ENCODE results near the gene IL4. TPM values are rescaled to one million over a fixed set of nuclear protein-coding genes. Genes with fewer than 3 reads are reported as not detected.

Gene IL4
- total RNA-seq, 1 donor from 2014 or later, result not detected

DNA sequence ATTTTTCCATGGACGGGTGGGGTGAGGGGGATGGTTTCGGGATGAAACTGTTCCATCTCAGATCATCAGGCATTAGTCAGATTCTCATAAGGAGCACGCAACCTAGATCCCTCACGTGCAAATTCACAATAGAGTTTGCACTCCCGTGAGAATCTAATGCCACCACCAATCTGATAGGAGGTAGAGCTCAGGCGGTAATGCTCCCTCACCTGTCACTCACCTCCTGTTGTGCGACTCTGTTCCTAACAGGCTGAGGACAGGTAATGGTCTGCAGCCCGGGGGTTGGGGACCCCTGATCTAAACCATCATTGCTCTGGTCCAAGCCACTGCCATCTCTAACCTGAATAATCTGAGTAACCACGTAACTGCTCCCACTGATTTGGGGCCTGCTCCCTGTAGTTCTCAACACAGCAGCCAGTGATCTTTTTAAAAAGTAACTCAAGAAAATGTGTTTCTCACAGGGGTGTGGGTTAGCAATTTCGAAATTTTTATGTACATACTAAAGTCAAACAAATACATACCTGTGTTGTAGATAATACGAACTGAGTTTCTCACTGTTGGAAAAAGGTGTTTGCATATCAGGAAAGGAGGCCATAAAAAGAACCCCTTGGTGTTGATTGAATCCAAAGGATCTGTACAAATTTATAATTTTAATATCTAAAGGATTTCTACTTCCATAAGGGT, 27.1 kb upstream of the IL4 start:
- no peak overlapping the region for H3K4me3 ChIP-seq (ENCODE audit: low read depth, low read length)
- no peaks in the 10 kb centered on the region for H3K36me3 ChIP-seq (ENCODE audit: control insufficient read depth, insufficient read depth, low read length)
- no peaks in the 10 kb centered on the region for H3K27me3 ChIP-seq (ENCODE audit: control insufficient read depth, insufficient read depth, low read length)
- no peak for TF ChIP-seq CTCF (IDR thresholded peaks at IDR 0.05; ENCODE audit: insufficient read depth, low read length, poor library complexity, severe bottlenecking)
- DNase-seq (ENCODE audit: low read depth), result no peak

- Histone ChIP-seq H3K27me3 (ENCODE audit: control insufficient read depth, insufficient read depth, low read length) (no peaks in the 10 kb centered on the region), H3K36me3 (ENCODE audit: control insufficient read depth, insufficient read depth, low read length) (no peaks in the 10 kb centered on the region), H3K4me3 (ENCODE audit: low read depth, low read length) (no peak overlapping the region)
- TF ChIP-seq CTCF (IDR thresholded peaks at IDR 0.05; ENCODE audit: insufficient read depth, low read length, poor library complexity, severe bottlenecking), result no peak
- DNase-seq (ENCODE audit: low read depth), result no peak
Observed at GRCh38 chr5:132647473-132647872, 26.3 kb upstream of the IL4 start.

- no peak overlapping the region for H3K4me3 ChIP-seq (ENCODE audit: low read depth, low read length)
- no peak for TF ChIP-seq CTCF (IDR thresholded peaks at IDR 0.05; ENCODE audit: insufficient read depth, low read length, poor library complexity, severe bottlenecking)
- H3K27me3 ChIP-seq (ENCODE audit: control insufficient read depth, insufficient read depth, low read length), result no peaks in the 10 kb centered on the region
- no peak for DNase-seq (ENCODE audit: low read depth)
- H3K36me3 ChIP-seq (ENCODE audit: control insufficient read depth, insufficient read depth, low read length), result no peaks in the 10 kb centered on the region
Observed at GRCh38 chr5:132648355-132648754, 25.4 kb upstream of the IL4 start.

GRCh38 chr5:132651838-132652469, 21.8 kb upstream of the IL4 start:
- no peak for DNase-seq (ENCODE audit: low read depth)
- peaks cover 10% of the 10 kb centered on the region for H3K27me3 ChIP-seq (ENCODE audit: control insufficient read depth, insufficient read depth, low read length)
- no peak overlapping the region for H3K4me3 ChIP-seq (ENCODE audit: low read depth, low read length)
- no peak for TF ChIP-seq CTCF (IDR thresholded peaks at IDR 0.05; ENCODE audit: insufficient read depth, low read length, poor library complexity, severe bottlenecking)
- no peaks in the 10 kb centered on the region for H3K36me3 ChIP-seq (ENCODE audit: control insufficient read depth, insufficient read depth, low read length)

DNA sequence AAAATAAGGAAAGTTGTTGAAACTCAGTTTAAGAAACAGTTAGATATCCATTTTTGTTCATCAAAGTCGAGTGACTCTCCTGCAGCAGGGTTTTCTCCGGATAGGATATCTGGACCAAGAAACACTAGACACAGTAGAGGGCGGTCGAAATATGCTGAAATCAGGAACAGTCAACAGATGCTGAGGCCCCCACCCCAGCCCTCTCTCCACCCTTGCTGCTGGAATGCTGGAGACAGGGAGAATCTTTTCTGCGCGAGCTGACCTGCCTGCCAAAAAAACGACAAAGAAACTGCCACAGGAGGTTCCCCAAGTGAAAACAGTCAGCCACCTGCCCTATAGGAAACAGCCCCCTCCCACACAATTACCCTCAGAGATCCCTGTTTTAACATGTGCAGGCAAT, 20.1 kb upstream of the IL4 start:
- no peak for DNase-seq (ENCODE audit: low read depth)
- H3K27me3 ChIP-seq (ENCODE audit: control insufficient read depth, insufficient read depth, low read length), result peaks cover 10% of the 10 kb centered on the region
- no peaks in the 10 kb centered on the region for H3K36me3 ChIP-seq (ENCODE audit: control insufficient read depth, insufficient read depth, low read length)
- no peak overlapping the region for H3K4me3 ChIP-seq (ENCODE audit: low read depth, low read length)
- TF ChIP-seq CTCF (IDR thresholded peaks at IDR 0.05; ENCODE audit: insufficient read depth, low read length, poor library complexity, severe bottlenecking), result no peak

Measured in kidney epithelial cell (primary cell).